GM13977 (cell line): ENCODE results near the gene MSI2.

Source experiments
- DNase-seq: peaks from one replicate; pipeline ENCODE4 v3.0.0; 2012; ENCODE audit warnings: low spot score
- in situ Hi-C: fragments of 300-500 bp; cut with MboI; formaldehyde crosslinking; loops from one replicate; pipeline ENCODE4 v1.12.0; 2022; ENCODE audit warnings: low sequenced_read_pairs, low pct_unique_long_range_greater_than_20kb, mixed read lengths, inconsistent platforms; ENCODE audit not compliant: unreplicated experiment
- TF ChIP-seq, protein P1 (sequence below): IDR thresholded peaks from 2 replicates; pipeline ENCODE4 v1.5.1; 2012; ENCODE audit warnings: mild to moderate bottlenecking, control low read depth; ENCODE audit not compliant: insufficient read depth; ENCODE audit errors: extremely low read depth, missing control alignments

The MSI2 gene

DNA sequence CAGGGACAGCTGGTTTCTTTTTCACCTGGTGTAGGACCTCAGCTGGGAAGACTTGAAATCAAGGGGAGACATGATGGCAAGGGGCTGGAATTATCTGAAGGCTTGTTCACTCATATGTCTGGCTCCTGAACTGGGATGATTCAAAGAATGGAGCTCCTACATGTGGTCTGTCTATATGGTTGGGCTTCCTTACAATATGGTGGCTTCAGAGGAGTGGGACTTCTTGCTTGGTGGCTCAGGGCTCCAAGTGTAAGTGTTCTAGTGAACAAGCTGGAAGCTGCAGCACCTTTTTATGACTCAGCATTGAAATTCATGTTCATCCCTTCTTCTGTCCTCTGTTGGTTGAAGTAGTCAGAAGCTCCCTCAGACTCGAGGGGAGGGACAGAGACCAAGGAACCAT lies 127.9 kb downstream of the MSI2 start:
- in situ Hi-C loops: no loop called here
- no peak for DNase-seq
- TF ChIP-seq, protein P1, sequence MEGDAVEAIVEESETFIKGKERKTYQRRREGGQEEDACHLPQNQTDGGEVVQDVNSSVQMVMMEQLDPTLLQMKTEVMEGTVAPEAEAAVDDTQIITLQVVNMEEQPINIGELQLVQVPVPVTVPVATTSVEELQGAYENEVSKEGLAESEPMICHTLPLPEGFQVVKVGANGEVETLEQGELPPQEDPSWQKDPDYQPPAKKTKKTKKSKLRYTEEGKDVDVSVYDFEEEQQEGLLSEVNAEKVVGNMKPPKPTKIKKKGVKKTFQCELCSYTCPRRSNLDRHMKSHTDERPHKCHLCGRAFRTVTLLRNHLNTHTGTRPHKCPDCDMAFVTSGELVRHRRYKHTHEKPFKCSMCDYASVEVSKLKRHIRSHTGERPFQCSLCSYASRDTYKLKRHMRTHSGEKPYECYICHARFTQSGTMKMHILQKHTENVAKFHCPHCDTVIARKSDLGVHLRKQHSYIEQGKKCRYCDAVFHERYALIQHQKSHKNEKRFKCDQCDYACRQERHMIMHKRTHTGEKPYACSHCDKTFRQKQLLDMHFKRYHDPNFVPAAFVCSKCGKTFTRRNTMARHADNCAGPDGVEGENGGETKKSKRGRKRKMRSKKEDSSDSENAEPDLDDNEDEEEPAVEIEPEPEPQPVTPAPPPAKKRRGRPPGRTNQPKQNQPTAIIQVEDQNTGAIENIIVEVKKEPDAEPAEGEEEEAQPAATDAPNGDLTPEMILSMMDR: no peak

DNA sequence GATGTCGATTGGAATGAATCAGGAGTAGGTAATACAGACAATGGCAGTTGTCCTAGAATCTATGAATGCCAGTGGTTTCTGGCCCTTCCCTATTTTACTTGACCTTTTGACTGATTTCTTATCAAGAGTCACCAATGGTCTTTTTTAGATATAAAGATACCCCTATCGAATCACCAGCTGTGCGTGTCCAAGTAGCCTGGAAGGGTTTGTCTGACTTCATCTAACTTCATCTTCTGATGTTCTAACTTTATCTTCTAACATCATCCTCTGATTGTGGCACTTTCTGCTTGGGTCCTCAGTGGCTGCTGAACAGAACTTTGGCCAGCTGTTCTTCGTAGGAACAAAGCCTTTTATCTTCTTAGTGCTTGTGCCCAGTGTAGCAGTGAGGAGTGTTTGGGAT lies 129.7 kb downstream of the MSI2 start:
- TF ChIP-seq, protein P1: no peak
- DNase-seq: no peak
- in situ Hi-C loops: no loop called here

DNA sequence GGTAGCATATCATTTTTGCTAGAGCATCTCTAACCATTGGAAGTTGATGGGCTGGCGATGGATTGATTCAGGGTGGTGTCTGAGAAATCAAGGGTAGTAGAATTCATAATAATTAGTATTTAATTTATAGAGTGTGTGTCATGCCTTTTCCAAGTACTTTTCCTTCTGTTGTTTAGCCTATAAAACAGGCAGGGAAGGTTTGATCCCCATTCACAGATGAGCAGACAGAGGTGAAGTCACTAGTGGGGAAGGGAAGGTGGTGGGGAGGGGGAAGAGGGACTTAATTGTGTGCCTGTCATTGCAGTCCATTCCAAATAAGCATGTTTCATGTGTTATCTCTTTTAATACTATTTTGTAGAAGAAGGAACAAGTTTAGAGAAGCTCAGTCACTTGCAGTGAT lies 131.3 kb downstream of the MSI2 start:
- in situ Hi-C loops: no loop called here
- TF ChIP-seq, protein P1: no peak
- no peak for DNase-seq

DNA sequence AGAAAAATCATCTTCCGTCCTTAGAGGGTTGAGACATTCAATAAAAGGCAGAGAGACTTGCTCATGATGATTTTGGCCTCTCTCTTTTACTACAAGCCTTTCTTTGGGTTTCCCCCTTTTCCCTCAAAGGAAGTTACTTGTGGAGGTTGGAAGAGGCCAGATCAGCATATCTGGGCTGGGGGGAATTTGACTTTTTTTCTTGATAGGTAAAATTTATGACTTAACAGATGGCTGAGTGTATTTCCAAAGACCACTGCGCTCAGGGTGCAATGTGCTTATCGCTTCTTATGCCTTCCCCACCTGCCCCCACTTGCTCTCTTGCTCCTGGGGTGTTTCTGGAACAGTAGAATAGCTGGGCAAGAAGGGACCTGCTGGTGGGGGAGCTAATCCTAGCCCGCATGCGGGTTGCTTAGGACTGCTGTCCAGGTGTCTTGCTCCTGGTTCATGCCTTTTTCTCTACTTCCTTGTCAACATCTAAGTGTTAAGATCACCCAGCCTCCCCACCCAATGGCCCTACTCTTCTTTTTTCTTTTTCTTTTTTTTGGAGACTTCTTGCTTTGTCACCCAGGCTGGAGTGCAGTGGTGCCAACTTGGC lies 131.9 kb downstream of the MSI2 start:
- no peak for DNase-seq
- in situ Hi-C loops: no loop called here
- TF ChIP-seq, protein P1: no peak

DNA sequence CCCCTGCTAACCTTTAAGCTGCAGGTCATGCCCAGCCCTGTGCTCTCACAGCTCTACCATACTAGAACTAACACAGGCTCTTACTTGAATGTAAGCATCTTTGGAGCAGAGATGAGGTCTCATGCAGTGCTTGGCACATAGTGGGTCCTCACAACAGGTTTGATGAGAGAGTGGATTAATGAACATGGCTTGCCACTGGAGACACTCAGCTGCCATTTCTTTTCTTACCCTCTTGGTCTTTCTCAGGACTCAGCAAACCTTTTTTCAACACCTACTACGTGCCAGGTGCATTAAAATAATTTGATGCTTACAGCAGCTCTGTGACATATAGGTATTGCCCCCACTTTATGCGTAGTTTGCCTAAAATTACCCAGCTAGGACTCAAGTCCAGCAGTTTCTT lies 133.2 kb downstream of the MSI2 start:
- TF ChIP-seq, protein P1: no peak
- in situ Hi-C loops: no loop called here
- DNase-seq: no peak

DNA sequence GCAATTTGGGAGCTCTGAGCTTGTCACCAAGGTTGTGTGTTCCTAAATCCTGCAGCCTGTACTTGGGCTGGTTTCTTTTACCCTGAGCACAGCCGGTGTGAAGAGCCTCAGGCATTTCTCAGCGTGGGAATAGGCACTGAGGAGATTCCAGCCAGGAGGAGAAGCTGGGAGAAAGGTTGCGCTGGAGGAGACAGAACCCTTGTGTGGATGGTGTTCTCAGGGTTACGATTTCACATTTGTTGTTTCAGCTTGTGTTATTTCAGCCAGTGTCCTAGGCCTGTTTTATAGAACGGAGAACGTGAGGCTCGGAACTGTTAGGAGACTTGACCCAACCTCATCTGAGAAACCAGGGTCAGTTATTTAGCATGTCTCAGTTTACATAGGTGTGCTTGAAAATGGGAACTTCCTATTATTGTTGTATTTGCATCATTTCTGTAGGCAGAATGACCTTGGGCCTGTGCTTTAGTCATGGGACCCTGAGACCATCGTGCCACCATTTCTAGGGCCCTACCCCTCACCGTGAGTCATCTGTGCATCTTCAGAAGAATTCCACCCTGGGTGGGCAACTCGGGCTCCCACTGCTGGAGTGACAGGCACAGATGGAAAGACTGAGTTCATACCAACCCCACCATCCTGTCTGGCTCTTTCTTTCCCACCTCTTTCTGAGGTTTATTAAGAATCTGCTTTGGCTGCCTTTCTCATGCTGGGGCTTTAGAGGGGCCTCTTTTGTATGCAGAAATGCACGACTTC lies 134.9 kb downstream of the MSI2 start:
- in situ Hi-C loops: no loop called here
- TF ChIP-seq, protein P1: no peak
- DNase-seq: no peak
